OCI-M2 (cell line): ENCODE measurements around the gene ANKMY1.

ENCODE experiments used
- DNase-seq: peaks from one replicate; lab custom pipeline; 2025; ENCODE audit not compliant: unreplicated experiment; lab: John Stamatoyannopoulos, UW

ANKMY1 gene

GRCh38 chr2:240595381-240596079, 37.7 kb upstream of the ANKMY1 start:
- DNase-seq: no peak

- no peak for DNase-seq
Measured at GRCh38 chr2:240594511-240595380, 37.0 kb upstream of the ANKMY1 start.

- no peak for DNase-seq
Measured at GRCh38 chr2:240593703-240594451, 36.1 kb upstream of the ANKMY1 start.

GRCh38 chr2:240593026-240593702, 35.4 kb upstream of the ANKMY1 start:
- DNase-seq: no peak

GRCh38 chr2:240591784-240592183, 34.0 kb upstream of the ANKMY1 start:
- DNase-seq: no peak

- no peak for DNase-seq
Measured at GRCh38 chr2:240591226-240591625, 33.4 kb upstream of the ANKMY1 start.

- DNase-seq: no peak
Measured at GRCh38 chr2:240590681-240591111, 32.9 kb upstream of the ANKMY1 start.

GRCh38 chr2:240589850-240590525, 32.2 kb upstream of the ANKMY1 start:
- no peak for DNase-seq

- no peak for DNase-seq
Measured at GRCh38 chr2:240589375-240589774, 31.6 kb upstream of the ANKMY1 start.

GRCh38 chr2:240588669-240589068, 30.9 kb upstream of the ANKMY1 start:
- no peak for DNase-seq

- DNase-seq: no peak
Measured at GRCh38 chr2:240588006-240588655, 30.3 kb upstream of the ANKMY1 start.

GRCh38 chr2:240586919-240587800, 29.4 kb upstream of the ANKMY1 start:
- no peak for DNase-seq

- DNase-seq: peak; percentile 60
Measured at GRCh38 chr2:240586198-240586918, 28.6 kb upstream of the ANKMY1 start, which contains the start of gene CAPN10. Gene CAPN10, plus strand, starts transcription at chr2:240586734. Its CDS starts 178 bp downstream, at chr2:240586912.

- DNase-seq: no peak
Measured at GRCh38 chr2:240585681-240586197, 28.0 kb upstream of the ANKMY1 start.

- no peak for DNase-seq
Measured at GRCh38 chr2:240585101-240585500, 27.3 kb upstream of the ANKMY1 start.

GRCh38 chr2:240584486-240585031, 26.8 kb upstream of the ANKMY1 start:
- DNase-seq: no peak

- DNase-seq: no peak
Measured at GRCh38 chr2:240583774-240584173, 26.0 kb upstream of the ANKMY1 start.

- DNase-seq: no peak
Measured at GRCh38 chr2:240582781-240583180, 25.0 kb upstream of the ANKMY1 start.
